Measurements from ENCODE around the gene KDM8. TPM values are rescaled to one million over a fixed set of nuclear protein-coding genes. Genes with fewer than 3 reads are reported as not detected.

The KDM8 gene
- total RNA-seq, 2 donors from 2014 or later = 8.8 to 9.6 TPM

DNA sequence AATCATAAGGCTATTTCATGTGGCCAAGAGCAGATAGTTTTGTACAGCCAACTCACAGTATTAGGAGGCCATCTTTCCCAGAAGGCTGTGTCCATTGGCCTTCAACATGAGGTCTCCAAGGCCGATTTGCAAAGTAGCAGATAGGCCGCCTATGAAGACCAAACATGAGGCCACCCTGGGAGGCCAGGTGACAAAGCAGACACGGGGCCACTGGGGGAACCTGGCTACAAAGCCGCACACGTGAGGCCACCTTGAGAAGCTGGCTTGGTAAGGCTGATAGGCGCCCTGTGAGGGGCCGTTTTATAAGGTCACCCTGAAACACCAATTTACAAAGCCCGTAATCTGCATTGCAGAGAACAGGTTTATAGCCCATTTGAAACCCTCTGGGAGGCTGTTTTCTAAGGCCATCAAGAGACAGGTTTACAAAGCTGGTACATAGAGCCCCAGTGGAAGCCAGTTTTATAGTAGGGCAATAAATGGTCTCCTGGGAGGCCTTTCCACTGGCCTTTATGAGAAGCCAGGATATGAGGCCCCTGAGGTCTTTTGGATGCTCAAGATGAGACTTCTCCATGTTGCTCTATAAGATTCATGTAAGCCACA lies 4.9 kb downstream of the KDM8 start:
- DNase-seq = no peak
- peak; percentile 48 for ATAC-seq
- intact Hi-C loops (cut with DNase I, micrococcal nuclease) = no loop called here

DNA sequence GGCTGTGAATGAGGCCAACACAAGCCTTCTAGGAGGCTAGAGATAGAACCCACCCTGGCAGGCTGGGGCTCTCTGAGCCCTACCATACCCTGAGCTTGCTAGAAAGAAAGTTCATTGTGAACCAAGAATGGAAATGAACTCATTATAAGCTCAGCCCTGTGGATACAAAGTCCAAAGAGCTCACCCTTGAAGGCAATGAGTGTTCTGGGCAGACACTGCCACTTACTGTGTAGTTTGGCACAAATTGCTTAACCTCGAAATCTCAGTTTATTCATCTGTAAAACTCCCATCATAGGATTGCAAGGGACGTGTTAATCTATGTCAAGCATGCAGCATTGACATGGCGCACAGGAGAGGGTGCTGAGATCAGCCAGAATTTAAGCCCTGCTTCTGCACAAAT lies 5.5 kb downstream of the KDM8 start:
- no peak for DNase-seq
- ATAC-seq = peak; percentile 80
- intact Hi-C loops (cut with DNase I, micrococcal nuclease) = no loop called here

DNA sequence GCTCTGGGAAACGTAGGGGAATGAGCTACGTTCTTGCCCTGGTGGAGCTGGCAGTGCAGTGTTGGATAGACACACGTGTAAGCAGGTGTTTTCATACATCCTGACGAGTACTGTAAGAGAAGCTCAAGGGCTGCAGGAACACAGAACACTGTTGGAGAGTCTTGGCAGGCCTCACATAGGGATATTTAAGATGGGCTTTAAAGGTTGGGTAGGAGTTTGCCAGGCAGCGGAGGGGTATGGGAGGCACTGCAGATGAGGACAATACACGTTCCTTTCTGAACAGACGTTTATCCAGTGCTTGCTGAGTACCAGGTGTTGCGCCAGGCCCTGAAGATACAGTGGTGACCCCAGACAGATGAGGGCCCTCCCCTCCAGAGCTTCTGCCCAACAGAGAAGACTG lies 6.3 kb downstream of the KDM8 start:
- DNase-seq (no peak), ATAC-seq (no peak)
- intact Hi-C loops (cut with DNase I, micrococcal nuclease) = no loop called here

DNA sequence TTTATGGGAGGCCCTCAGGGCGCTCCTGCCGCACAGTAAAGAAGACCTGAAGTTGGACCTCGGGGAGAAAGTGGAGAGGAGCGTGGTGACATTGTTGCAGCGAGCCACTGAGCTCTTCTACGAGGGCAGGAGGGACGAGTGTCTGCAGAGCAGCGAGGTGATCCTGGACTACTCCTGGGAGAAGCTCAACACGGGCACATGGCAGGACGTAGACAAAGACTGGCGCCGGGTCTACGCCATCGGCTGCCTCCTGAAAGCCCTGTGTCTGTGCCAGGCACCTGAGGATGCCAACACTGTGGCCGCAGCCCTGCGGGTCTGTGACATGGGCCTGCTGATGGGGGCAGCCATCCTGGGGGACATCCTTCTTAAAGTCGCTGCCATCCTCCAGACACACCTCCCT lies 6.8 kb downstream of the KDM8 start:
- DNase-seq (no peak), ATAC-seq (no peak)
- intact Hi-C loops (cut with DNase I, micrococcal nuclease) = no loop called here

GRCh38 chr16:27211026-27211425 lies 7.7 kb downstream of the KDM8 start:
- ATAC-seq = no peak
- intact Hi-C loops (cut with DNase I, micrococcal nuclease) = no loop called here
- no peak for DNase-seq

GRCh38 chr16:27214084-27214961 lies 11.0 kb downstream of the KDM8 start:
- peak; percentile 92 for ATAC-seq
- peak in 1 of 2 donors; percentile 63 for DNase-seq

GRCh38 chr16:27215660-27216059 lies 12.3 kb downstream of the KDM8 start:
- no peak for ATAC-seq
- no peak for DNase-seq
- intact Hi-C loops (cut with DNase I, micrococcal nuclease) = no loop called here

More at GRCh38 chr16:27214084-27214961, 11.0 kb downstream of the KDM8 start:
- intact Hi-C loops (cut with DNase I, micrococcal nuclease) = no loop called here

GRCh38 chr16:27216297-27216885 lies 13.1 kb downstream of the KDM8 start:
- intact Hi-C loops (cut with DNase I, micrococcal nuclease) = no loop called here
- ATAC-seq (no peak), DNase-seq (no peak)

DNA sequence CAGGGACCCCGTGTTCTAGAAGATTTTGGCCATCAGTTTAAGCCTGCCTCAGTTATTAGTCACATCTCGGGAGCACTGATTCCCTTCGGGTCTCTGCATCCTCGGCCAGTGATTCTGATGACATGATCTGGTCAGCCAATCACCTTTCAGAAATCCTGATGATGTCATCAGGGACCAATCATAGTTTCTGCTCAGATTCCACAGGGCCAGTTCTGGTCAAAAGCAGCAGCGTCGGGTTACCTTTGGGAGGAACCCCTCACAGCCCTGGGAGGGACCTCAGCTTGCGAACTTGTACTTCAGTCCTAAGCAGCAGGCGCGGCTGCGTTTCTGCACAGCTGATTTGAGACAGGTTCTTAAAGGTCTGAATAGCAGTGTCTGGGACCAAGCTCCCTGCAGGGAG lies 13.9 kb downstream of the KDM8 start:
- ATAC-seq (no peak), DNase-seq (no peak)
- intact Hi-C loops (cut with DNase I, micrococcal nuclease) = no loop called here

- DNase-seq = no peak
- intact Hi-C loops (cut with DNase I, micrococcal nuclease) = no loop called here
- ATAC-seq = no peak
Measured at GRCh38 chr16:27218756-27219155, 15.4 kb downstream of the KDM8 start.

DNA sequence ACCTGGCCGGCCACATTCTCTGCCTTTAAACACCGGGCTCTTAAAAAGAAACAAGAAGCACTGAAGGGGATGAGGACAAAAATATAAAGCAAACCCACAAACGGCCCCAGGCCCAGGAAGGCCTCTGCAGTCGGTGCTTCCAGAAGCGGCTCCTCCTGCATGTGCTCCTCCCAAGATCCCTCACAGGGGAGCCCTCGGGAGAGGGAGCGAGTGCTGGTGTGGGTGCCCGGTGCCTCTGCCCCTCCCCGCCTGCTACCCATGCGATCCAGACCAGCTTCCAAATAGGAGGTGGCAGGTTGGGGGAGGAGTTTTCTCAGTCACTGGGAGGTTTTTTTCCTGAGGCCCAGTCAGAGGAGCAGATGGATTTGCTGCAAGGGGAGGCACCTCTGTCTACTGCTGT lies 15.8 kb downstream of the KDM8 start:
- intact Hi-C loops (cut with DNase I, micrococcal nuclease) = no loop called here
- ATAC-seq (no peak), DNase-seq (no peak)

DNA sequence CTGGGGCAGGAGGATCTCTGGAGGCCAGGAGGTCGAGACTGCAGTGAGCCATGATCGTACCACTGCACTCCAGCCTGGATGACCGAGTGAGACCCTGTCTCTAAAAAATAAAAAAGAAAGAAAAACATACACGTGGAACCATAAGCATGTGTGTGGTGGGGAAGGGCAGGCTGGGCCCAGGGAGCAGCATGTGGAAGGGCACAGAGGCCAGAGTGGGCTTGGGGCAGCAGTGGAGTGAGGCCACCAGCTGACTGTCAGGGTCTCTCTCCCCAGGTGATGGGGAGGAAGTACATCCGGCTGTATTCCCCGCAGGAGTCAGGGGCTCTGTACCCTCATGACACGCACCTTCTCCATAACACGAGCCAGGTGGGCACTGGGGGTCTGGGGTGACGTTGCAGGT lies 16.8 kb downstream of the KDM8 start:
- DNase-seq (no peak), ATAC-seq (no peak)
- intact Hi-C loops (cut with DNase I, micrococcal nuclease) = no loop called here

- intact Hi-C loops (cut with DNase I, micrococcal nuclease) = no loop called here
- ATAC-seq (no peak), DNase-seq (no peak)
Measured at GRCh38 chr16:27220527-27220926, 17.2 kb downstream of the KDM8 start.

- DNase-seq (no peak), ATAC-seq (no peak)
- intact Hi-C loops (cut with DNase I, micrococcal nuclease) = no loop called here
Measured at GRCh38 chr16:27220991-27221390, 17.7 kb downstream of the KDM8 start.

- ATAC-seq (no peak), DNase-seq (no peak)
- intact Hi-C loops (cut with DNase I, micrococcal nuclease) = no loop called here
Measured at GRCh38 chr16:27221576-27222248, 18.4 kb downstream of the KDM8 start.

DNA sequence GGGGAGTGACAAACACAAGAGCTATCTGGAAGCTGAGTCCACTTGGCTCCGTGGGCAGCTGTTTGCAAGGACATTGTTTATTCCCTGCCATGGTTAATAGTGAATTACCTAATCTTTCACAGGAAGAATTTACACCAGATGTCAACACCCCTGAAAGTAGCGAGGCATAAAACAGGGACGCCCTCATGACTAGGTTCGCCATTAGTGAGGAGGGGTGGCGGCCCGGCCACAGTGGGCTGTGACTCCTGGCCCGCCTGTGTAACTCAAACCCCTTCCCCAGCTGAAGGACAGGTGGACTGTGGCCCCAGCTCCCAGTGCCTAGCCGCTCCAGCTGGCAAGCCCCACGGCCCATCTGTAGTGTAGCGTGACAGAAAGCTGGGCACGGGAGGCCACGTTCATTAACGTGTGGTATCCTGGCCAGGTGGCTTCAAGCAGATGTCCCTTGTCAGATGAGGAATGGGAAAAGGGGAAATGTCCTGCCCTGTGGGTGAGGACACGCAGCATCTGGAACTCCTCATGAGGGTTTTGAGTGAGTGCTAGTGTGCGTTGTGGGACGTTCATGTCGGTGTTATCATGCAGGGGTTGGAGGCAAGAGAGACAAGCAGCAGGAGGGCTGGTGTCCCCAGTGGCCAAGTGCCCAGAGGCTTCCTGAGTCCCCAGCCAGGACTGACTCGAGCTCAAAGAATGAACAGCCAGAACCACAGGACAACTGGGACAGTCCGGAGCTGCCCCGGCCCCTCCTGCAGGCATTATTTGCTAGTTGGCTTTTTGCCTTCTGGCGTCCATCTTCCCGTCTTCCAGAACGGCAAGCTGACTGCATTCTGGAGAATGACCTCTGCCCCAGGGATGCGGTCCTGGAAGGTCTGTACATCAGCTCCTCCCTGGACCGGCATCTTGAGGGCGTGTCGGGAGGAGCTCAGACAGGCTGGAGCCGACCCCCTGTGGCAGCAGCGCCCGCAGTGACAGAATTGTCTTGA lies 19.2 kb downstream of the KDM8 start:
- DNase-seq = no peak
- intact Hi-C loops (cut with DNase I, micrococcal nuclease) = no loop called here
- no peak for ATAC-seq

- ATAC-seq (no peak), DNase-seq (no peak)
- intact Hi-C loops (cut with DNase I, micrococcal nuclease) = no loop called here
Measured at GRCh38 chr16:27223226-27223610, 19.9 kb downstream of the KDM8 start.

DNA sequence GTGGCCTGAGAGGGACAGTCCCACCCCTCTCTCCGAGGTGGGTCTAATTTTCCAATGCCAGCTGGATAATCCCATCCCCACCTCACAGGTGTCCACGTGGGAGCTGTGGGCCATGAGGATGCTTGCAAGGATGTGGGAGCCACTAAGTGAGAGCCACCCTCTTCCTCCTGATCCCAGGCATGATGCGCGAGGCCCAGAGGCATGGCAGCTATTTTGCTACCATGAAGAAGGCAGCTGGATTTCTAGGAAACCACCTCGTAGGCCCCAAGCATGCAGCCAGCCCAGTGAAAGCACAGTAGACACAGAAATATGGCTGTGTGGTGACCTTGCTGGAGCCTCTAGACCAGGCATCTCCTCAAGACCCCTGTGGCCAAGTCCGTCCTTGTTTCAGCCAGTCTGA lies 20.4 kb downstream of the KDM8 start:
- DNase-seq = no peak
- intact Hi-C loops (cut with DNase I, micrococcal nuclease) = no loop called here
- ATAC-seq = no peak

Measured in left colon (tissue), 2 donors.